ENCODE measurements around the gene LZTR1. TPM values are rescaled to one million over a fixed set of nuclear protein-coding genes. Genes with fewer than 3 reads are reported as not detected.
A peak's percentile ranks its signal among the peaks of the same experiment; 100 is the strongest.
"Not testable (repeated sequence)": the region's sequence is repeated elsewhere in the genome, so short reads cannot be mapped to it uniquely, and the experiment has no call there.

The LZTR1 gene
- 10 to 100 TPM in 2 of 6 donors, 1 to 10 TPM in 4; 3.6 to 15.0 (median 9.3) TPM for polyA plus RNA-seq (ENCODE audit: low read depth in 6 of 6)

- Mint-ChIP-seq H3K4me3 (peak within 1 kb of the TSS; percentile 86 to 96 (median 94)), H3K4me1 (peaks cover 38 to 46% (median 40%) of the 10 kb centered on the region in 3 donors), H3K36me3 (peaks cover 0 to 5% of the 10 kb centered on the region in 2 donors), H3K9me3 (peaks cover 0 to 4% (median 0%) of the 10 kb centered on the region in 7 donors), H3K27ac (peak within 1 kb of the TSS; percentile 79 to 98 (median 90)), H3K27me3 (peaks cover 0 to 23% (median 0%) of the 10 kb centered on the region in 3 donors)
- peak; percentile 71 for DNase-seq
- peak; percentile 73 to 78 for ATAC-seq (ENCODE audit: low read depth in 2 of 2)
Measured at GRCh38 chr22:20981787-20982562, at the start of gene LZTR1. Gene LZTR1, plus strand, starts transcription at chr22:20982297. Its CDS starts 75 bp downstream, at chr22:20982372.

GRCh38 chr22:20933910-20934309, 48.2 kb upstream of the LZTR1 start:
- H3K4me1 Mint-ChIP-seq = peaks cover 34 to 71% (median 57%) of the 10 kb centered on the region in 3 donors
- H3K36me3 Mint-ChIP-seq = peaks cover 5 to 7% of the 10 kb centered on the region in 2 donors
- H3K4me3 Mint-ChIP-seq = no peak overlapping the region
- ATAC-seq (ENCODE audit: low read depth in 2 of 2) (no peak), DNase-seq (no peak)
- H3K27me3 Mint-ChIP-seq = no peaks in the 10 kb centered on the region
- peak overlapping the region in 1 of 6 donors; percentile 18 for H3K27ac Mint-ChIP-seq
- no peaks in the 10 kb centered on the region for H3K9me3 Mint-ChIP-seq

GRCh38 chr22:20935049-20935448, 47.0 kb upstream of the LZTR1 start:
- H3K27me3 Mint-ChIP-seq; H3K9me3 Mint-ChIP-seq; H3K36me3 Mint-ChIP-seq; ATAC-seq (ENCODE audit: low read depth in 2 of 2); DNase-seq: not testable (repeated sequence)
- peaks cover 33 to 75% (median 57%) of the 10 kb centered on the region in 3 donors for H3K4me1 Mint-ChIP-seq
- peak overlapping the region in 1 of 8 donors; percentile 71 for H3K4me3 Mint-ChIP-seq
- peak overlapping the region in 1 of 6 donors; percentile 72 for H3K27ac Mint-ChIP-seq

GRCh38 chr22:20935780-20936539, 46.1 kb upstream of the LZTR1 start:
- peaks cover 40 to 73% (median 61%) of the 10 kb centered on the region in 3 donors for H3K4me1 Mint-ChIP-seq
- H3K4me3 Mint-ChIP-seq = peak overlapping the region in 1 of 8 donors; percentile 23
- ATAC-seq (ENCODE audit: low read depth in 2 of 2); H3K36me3 Mint-ChIP-seq; H3K9me3 Mint-ChIP-seq; DNase-seq; H3K27me3 Mint-ChIP-seq: not testable (repeated sequence)
- H3K27ac Mint-ChIP-seq = peak overlapping the region in 1 of 6 donors; percentile 24

GRCh38 chr22:20937031-20937793, 44.9 kb upstream of the LZTR1 start:
- Mint-ChIP-seq H3K4me1 (peaks cover 42 to 76% (median 67%) of the 10 kb centered on the region in 3 donors), H3K36me3 (peaks cover 5 to 7% of the 10 kb centered on the region in 2 donors), H3K27me3 (no peaks in the 10 kb centered on the region), H3K4me3 (peak overlapping the region in 6 of 8 donors; percentile 34 to 78 (median 62)), H3K9me3 (no peaks in the 10 kb centered on the region), H3K27ac (peak overlapping the region in 3 of 6 donors; percentile 34 to 88 (median 62))
- ATAC-seq (ENCODE audit: low read depth in 2 of 2) (no peak), DNase-seq (no peak)

GRCh38 chr22:20937794-20938671, 44.1 kb upstream of the LZTR1 start:
- Mint-ChIP-seq H3K9me3 (no peaks in the 10 kb centered on the region), H3K36me3 (peaks cover 5 to 7% of the 10 kb centered on the region in 2 donors), H3K4me3 (peak overlapping the region in 1 of 8 donors; percentile 61), H3K4me1 (peaks cover 42 to 76% (median 70%) of the 10 kb centered on the region in 3 donors), H3K27me3 (no peaks in the 10 kb centered on the region), H3K27ac (peak overlapping the region in 2 of 6 donors; percentile 34 to 62)
- DNase-seq (no peak), ATAC-seq (ENCODE audit: low read depth in 2 of 2) (no peak)

GRCh38 chr22:20939457-20940185, 42.5 kb upstream of the LZTR1 start:
- Mint-ChIP-seq H3K4me1 (peaks cover 41 to 76% (median 75%) of the 10 kb centered on the region in 3 donors), H3K27ac (peak overlapping the region in 5 of 6 donors; percentile 59 to 74 (median 65))
- H3K4me3 Mint-ChIP-seq; DNase-seq; H3K36me3 Mint-ChIP-seq; H3K27me3 Mint-ChIP-seq; ATAC-seq (ENCODE audit: low read depth in 2 of 2); H3K9me3 Mint-ChIP-seq: not testable (repeated sequence)

GRCh38 chr22:20940186-20940651, 41.9 kb upstream of the LZTR1 start:
- Mint-ChIP-seq H3K9me3 (no peaks in the 10 kb centered on the region), H3K27me3 (no peaks in the 10 kb centered on the region), H3K4me1 (peaks cover 43 to 79% (median 79%) of the 10 kb centered on the region in 3 donors), H3K27ac (peak overlapping the region in 2 of 6 donors; percentile 59 to 74), H3K36me3 (peaks cover 7 to 9% of the 10 kb centered on the region in 2 donors), H3K4me3 (no peak overlapping the region)
- DNase-seq (no peak), ATAC-seq (ENCODE audit: low read depth in 2 of 2) (no peak)

- no peak overlapping the region for H3K4me3 Mint-ChIP-seq
- DNase-seq = no peak
- H3K4me1 Mint-ChIP-seq = peaks cover 47 to 84% (median 83%) of the 10 kb centered on the region in 3 donors
- no peaks in the 10 kb centered on the region for H3K9me3 Mint-ChIP-seq
- H3K27me3 Mint-ChIP-seq = no peaks in the 10 kb centered on the region
- H3K27ac Mint-ChIP-seq = peak overlapping the region in 3 of 6 donors; percentile 1 to 44 (median 24)
- H3K36me3 Mint-ChIP-seq = peaks cover 7 to 9% of the 10 kb centered on the region in 2 donors
- no peak for ATAC-seq (ENCODE audit: low read depth in 2 of 2)
Measured at GRCh38 chr22:20940904-20941385, 41.2 kb upstream of the LZTR1 start.

GRCh38 chr22:20942203-20942902, 39.7 kb upstream of the LZTR1 start:
- peak overlapping the region in 2 of 8 donors; percentile 26 to 43 for H3K4me3 Mint-ChIP-seq

More at GRCh38 chr22:20942203-20942902, 39.7 kb upstream of the LZTR1 start:
- not testable (repeated sequence) for H3K27me3 Mint-ChIP-seq; H3K36me3 Mint-ChIP-seq; H3K9me3 Mint-ChIP-seq; ATAC-seq (ENCODE audit: low read depth in 2 of 2); DNase-seq
- peaks cover 48 to 88% (median 87%) of the 10 kb centered on the region in 3 donors for H3K4me1 Mint-ChIP-seq
- H3K27ac Mint-ChIP-seq = peak overlapping the region in 4 of 6 donors; percentile 51 to 86 (median 72)

Data from naive B cell (primary cell).